ENCODE results near the gene ABCG1. TPM values are rescaled to one million over a fixed set of nuclear protein-coding genes. Genes with fewer than 3 reads are reported as not detected.

ABCG1 gene
- total and polyA plus RNA-seq, 2 experiments from 2014 or later: 1.3 to 4.4 TPM

GRCh38 chr21:42214921-42215320, 4.0 kb upstream of the ABCG1 start:
- TF ChIP-seq ZNF114 (CRISPR knock-in tag; IDR thresholded peaks at IDR 0.05) (no peak), CREB1 (CRISPR knock-in tag; IDR thresholded peaks at IDR 0.05; ENCODE audit: low read depth) (no peak), ETS1 (IDR thresholded peaks at IDR 0.05) (no peak), REST (IDR thresholded peaks at IDR 0.05; ENCODE audit: unreplicated experiment) (no peak), NANOG (IDR thresholded peaks at IDR 0.05; ENCODE audit: borderline replicate concordance) (no peak), ZNF462 (CRISPR knock-in tag; IDR thresholded peaks at IDR 0.05) (no peak)
- Histone ChIP-seq H3K27ac (ENCODE audit: low read depth) (no peak overlapping the region), H2AFZ (no peak overlapping the region), H3K27me3 (ENCODE audit: insufficient read depth) (peaks cover 23% of the 10 kb centered on the region), H3F3A (replicated peaks; ENCODE audit: low read depth) (no peaks in the 10 kb centered on the region), H3K4me1 (ENCODE audit: insufficient read depth) (peaks cover 6% of the 10 kb centered on the region), H3K9me2 (ENCODE audit: insufficient read depth) (peaks cover under 1% of the 10 kb centered on the region; the same call in 1 of the 2 replicates), H3K4me2 (no peak overlapping the region), H3K36me3 (ENCODE audit: insufficient read depth) (no peaks in the 10 kb centered on the region), H3K4me3 (no peak overlapping the region), H4K20me1 (replicated peaks; ENCODE audit: insufficient read depth) (no peaks in the 10 kb centered on the region), H3K79me2 (replicated peaks; ENCODE audit: insufficient read depth) (no peaks in the 10 kb centered on the region)
- peaks cover 16% of the 10 kb centered on the region for H3K27me3 Mint-ChIP-seq (ENCODE audit: insufficient read depth, low read depth, poor library complexity)
- H3K27ac Mint-ChIP-seq: no peak overlapping the region
- no peak for ATAC-seq
- H3K9me3 Mint-ChIP-seq: peaks cover 31% of the 10 kb centered on the region
- peaks cover 3% of the 10 kb centered on the region; the same call in 1 of the 3 replicates for H3K36me3 Mint-ChIP-seq (ENCODE audit: low read depth)
- no peak for DNase-seq (ENCODE audit: low spot score)
- H3K4me1 Mint-ChIP-seq: peaks cover 2% of the 10 kb centered on the region; the same call in 1 of the 3 replicates
- H3K4me3 Mint-ChIP-seq: no peak overlapping the region

Data from GM23338 (cell line).